Frontal cortex (tissue), 4 donors: ENCODE measurements around the gene GAR1. TPM values are rescaled to one million over a fixed set of nuclear protein-coding genes. Genes with fewer than 3 reads are reported as not detected.
A peak's percentile ranks its signal among the peaks of the same experiment; 100 is the strongest.
"Not testable (repeated sequence)": the region's sequence is repeated elsewhere in the genome, so short reads cannot be mapped to it uniquely, and the experiment has no call there.

Experiments used
- DNase-seq, 2 donors: peaks; one replicate each; pipeline ENCODE4 v3.0.0; 2012; ENCODE audit warnings: low spot score in 2 of 2
- FAIRE-seq: peaks from 2 replicates; lab custom pipeline; 2012; peaks lifted over from hg19 to GRCh38; lab: Jason Lieb, UNC
- total RNA-seq: library from RNA; depleted of rRNA; stranded (reverse); fragments of >200 nt; gene quantifications from one replicate; pipeline ENCODE4 v1.2.3, GENCODE V29; 2014
- donor health status: control.
- donor health status: control.
- donor health status: control.

GAR1 gene
- total RNA-seq, 1 donor from 2014 or later, result 3.7 TPM

DNA sequence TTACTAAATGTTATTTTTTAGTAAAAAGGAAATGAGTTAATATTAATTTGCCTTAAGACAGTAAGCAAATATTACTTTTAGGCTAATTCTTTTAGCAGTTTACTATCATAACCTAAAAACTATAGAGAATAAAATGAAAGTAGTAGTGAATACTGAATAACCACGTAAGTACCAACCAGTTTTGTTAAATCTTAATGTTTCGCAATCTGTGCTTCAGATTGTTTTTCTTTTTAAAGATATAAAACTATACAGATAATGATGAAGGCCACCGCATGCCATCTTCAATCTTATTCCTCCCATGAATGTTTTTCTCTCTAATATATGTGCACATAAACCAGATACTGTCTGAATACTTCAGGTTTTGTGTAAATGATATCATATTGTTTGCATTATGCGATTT, 18.2 kb downstream of the GAR1 start:
- DNase-seq (no peak), FAIRE-seq (no peak)

DNA sequence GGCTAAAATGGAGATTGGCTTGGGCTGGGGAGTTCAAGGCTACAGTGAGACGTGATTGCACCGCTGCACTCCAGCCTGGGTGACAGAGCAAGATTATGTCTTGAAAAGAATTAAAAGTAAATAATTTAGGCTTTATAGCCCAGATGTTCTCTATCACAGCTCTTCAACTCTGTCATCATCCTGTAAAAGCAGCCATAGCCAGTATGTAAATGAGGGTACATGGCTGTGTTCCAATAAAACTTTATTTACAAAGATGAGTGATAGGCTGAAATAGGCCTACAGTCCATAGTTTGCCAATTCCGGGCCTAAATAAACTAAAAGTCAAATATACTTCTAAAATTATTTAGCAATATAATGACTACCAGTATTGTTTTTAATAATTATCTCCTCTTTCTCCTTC, 21.4 kb downstream of the GAR1 start:
- DNase-seq, result no peak
- no peak for FAIRE-seq

DNA sequence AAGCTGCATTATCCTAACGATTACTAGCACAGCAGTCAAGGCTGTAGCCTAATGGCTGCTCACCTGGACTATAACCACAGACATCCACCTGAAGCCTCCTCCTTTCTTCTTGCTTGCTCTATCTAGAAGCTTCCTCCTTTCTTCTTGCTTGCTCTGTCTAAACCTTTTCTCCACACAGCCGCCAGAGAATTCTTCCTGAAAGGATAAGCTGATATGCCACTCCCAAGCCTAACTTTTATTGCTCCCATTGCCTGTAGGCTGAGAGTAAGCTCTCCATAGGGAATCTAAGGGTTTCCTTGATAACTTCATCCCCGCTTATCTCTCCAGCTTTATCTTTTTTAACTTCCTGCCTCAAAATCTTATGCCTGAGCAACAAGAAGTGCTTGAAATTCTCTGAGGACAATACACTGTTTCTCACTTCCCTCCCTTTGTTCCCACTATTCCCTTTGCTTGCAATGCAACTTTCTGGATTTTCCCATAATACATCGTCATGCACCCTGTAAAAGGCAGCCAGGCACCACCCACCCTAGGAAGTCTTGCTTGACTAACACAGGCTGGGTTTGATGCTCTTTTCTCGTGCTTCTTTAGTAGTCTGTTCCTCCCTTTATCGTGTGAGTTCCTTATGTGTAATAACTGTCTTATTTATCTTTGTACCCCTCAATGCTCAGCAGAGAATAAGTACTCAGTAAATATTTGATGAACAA, 31.0 kb downstream of the GAR1 start:
- FAIRE-seq, result no peak
- DNase-seq, result no peak

DNA sequence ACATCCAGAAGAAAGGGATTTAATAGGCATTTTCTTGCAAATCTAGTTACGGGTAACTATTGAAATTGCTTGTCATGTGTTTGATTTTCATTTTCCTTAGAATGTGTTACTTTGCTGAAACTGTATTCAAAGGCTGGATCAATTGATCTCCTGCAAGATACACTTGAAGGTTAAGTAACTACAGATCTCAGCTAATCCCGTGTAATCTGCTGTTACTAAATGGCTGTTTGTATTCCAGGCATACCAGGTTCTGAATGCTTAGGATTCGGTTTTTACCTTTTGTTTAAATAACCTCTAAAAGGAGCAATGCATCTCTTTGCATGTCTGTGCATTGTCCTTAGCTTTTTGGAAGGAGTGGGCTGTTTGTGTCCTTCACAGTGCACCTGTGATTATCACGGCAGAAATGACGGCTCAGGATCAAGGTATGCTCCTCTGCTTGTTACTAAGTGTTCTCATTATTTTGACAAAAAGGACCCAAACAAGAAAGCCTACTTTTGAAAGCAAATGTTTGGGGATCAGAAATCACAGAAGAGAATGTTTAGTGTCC, 32.4 kb downstream of the GAR1 start, which contains the start of gene LRIT3:
Gene LRIT3 (plus strand): TSS at position 212 of the 547 bp plus-strand sequence. CDS start 95 bp downstream, at position 307.
- DNase-seq (no peak), FAIRE-seq (no peak)

DNA sequence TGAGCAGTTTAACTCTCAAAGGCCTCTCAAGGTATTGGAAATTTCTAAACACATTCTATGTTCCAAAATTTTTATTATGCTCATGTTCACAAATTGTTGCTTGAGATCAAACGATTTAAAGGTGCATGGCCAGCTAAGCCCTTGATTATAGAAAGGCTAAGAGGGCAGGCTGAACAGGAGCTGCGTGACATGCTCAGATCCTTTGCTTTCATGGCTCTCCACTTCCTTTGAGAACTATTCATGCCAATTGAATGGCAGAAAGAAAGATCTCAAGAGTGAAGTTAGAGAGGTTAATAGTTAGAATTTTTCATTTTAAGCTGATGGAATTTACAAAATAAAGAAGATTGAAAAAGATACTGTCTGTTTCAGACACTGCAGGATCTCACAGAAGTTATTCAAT, 32.9 kb downstream of the GAR1 start:
- no peak for FAIRE-seq
- DNase-seq, result no peak

DNA sequence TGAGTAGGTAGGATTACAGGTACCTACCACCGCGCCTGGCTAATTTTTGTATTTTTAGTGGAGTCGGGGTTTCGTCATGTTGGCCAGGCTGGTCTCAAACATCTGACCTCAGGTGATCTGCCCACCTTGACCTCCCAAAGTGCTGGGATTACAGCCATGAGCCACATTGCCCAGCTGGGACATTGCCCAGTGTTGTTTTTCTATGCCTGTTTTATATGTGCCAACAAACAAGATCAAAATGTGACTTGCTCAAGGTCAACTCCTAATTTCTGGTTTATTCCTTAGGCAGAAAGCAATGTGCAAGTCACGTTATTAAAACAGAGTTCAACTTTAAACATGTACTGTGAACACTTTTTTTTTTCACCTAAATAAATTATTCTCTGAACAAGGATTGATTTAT, 35.0 kb downstream of the GAR1 start:
- FAIRE-seq (no peak), DNase-seq (no peak)

DNA sequence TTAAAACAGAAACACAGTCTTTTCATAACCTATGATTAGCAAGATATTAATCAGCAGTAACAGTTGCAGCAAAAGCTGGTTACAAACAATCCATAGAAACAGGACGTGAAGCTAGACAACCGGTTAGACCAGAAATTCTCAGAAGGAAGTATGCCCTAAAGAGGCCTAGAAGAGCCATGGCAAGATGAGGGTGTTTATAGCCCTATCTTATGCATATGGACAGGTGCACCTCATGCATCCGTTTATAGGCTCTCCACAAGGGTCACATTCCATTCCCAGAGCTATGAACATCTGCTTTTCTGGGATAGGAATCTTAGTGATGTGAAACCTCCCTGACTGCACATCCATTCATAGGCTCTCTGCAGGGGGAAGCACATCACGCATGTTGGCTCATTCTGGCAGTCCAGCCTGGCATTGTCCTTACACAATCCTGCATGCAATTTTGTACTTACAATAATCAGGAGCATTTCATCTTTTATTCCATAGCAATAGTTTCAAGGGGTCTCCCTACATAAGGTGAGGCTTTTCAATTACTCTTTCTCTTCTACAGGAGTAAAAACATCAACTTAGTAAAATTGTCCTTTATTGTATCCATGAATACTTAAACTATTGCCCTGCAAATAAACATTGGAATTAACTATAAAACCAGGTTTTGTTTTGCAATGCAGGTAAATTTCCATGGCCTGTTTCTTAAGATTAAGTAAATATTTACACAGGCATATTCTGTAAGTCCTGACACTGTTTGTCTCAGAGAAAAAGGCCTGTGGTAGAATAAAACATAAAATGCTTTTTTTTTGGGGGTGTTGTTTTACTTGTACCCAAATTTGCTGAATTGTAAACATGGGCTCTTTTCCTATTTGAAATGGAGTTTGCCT, 44.1 kb downstream of the GAR1 start:
- FAIRE-seq, result not testable (repeated sequence)

DNA sequence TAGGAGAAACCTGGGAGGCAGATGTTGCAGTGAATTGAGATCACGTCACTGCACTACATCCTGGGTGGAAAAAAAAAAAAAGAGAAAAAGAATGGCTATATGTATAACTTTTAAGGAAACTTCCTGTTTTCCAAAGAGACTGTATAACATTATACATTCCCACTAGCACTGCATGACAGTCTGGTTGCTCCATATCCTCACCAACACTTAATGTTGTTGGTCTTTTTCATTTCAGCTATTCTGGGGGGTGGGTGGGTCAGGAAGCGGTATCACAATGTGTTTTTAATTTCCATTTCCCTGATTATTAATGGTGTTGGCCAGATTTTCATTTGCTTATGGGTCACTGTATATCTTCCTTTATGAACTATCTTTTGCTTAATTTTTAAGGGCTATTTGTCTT, 45.7 kb downstream of the GAR1 start:
- DNase-seq, result no peak
- no peak for FAIRE-seq

More for the DNA sequence above, 44.1 kb downstream of the GAR1 start:
- not testable (repeated sequence) for DNase-seq

DNA sequence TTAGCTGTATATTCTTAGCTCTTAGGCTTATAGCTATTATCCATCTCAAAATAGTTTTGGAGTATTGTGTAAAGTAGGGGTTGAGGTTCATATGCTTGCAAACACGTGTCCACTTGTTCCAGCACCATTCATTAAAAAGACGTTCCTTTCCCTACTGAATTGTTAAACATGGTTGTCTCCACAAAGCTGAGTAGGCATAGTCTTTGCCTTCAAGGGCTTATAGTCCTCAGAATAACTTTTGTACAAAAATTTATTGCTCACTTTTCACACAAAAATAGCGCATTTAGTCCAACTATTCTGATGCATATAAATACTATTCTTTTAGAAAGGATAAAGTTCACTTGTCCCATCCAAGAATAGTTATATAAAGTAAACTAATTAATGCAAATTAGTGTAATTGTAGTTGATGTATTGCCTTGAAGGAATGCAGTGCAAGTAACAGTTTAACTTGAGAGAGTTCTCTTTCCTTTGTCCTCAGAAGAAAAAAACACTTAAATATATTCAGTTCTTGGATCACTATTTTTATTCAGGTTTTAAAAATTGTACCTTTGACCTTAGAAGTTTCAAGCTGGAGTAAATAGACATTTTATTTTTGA, 46.5 kb downstream of the GAR1 start:
- DNase-seq (no peak), FAIRE-seq (no peak)

DNA sequence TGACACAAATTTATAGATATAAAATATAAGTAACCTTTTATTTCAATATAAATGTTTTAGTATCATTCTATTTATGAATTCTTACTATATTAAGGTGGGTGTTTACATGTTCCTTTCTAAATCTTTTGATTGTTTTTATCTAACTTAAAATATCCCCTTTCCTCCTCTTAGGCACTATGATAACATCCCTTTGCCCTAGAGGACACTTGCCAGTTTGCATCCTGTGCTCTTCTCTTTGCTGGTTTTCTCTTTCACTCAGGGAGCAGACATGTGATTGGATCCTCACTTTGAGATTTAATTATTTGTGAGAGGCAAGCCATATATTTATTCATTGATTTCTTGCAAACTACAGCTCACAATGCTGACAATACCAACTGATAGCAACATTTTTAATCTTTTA, 48.6 kb downstream of the GAR1 start:
- DNase-seq, result no peak

DNA sequence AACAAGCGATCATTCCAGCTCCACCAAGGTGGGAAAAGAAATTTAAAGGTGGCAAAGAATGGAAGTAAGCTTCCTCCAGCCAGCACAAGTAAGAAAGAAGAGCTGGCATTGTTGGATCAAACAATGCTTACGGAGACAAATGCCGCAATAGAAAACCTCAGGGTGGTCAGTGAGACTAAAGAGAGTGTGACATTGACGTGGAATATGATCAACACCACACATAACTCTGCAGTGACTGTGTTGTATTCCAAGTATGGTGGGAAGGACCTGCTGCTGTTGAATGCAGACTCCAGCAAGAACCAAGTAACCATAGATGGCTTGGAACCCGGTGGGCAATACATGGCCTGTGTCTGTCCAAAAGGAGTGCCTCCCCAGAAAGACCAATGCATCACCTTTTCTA, 54.5 kb downstream of the GAR1 start:
- FAIRE-seq, result no peak
- no peak for DNase-seq

More for the DNA sequence above, 48.6 kb downstream of the GAR1 start:
- FAIRE-seq, result peak; percentile 28

DNA sequence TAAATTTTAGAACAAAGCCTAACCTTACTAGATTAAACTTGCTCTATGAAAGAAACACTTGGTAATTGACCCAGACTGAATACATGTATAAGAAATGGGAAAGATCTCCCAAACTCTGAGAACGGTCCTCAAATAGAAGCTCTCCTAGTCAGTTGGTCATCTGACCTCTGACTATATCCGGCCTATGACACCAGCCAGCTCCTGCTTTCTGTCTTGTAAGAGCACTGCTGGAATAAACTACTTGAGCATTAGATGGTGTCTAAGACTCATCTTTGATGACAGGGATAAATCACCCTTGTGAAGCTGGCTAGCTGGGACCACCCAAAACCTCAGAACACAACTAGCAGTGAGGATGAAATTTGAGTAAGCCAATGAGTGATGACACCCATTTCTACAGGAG, 56.5 kb downstream of the GAR1 start:
- DNase-seq, result no peak
- no peak for FAIRE-seq

DNA sequence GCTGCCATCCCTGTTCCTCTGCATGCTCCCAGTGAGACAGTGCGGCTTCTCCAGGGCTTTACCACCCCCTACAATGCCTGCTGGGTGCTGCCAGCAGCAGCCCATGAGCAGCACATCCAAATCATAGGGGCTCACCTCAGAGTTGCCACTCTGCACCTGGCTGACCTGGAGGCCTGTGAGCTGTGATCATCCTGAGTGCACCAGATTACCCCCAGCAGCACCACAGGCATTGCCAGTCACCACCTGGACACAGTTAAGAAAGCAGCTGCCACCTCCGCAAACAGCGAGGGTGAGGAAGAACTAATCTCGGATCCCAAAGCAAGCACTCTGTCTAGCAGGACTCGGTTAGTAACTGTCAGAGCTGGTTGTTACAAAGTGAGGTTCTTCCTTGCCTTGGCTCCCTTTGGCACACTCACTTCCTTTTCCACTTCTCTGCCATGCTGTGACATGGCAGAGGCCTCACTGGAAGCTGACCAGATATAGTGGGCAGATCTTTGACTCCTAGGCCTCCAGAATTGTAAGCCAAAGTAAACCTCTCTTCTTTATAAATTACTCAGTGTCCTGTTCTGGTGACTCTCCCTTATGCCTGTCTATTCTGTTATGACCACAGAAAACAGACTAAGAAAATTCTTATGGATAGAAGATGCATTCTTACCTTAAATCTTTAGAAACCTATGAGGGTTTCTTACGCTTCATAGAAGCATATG, 57.5 kb downstream of the GAR1 start:
- FAIRE-seq, result no peak
- no peak for DNase-seq

DNA sequence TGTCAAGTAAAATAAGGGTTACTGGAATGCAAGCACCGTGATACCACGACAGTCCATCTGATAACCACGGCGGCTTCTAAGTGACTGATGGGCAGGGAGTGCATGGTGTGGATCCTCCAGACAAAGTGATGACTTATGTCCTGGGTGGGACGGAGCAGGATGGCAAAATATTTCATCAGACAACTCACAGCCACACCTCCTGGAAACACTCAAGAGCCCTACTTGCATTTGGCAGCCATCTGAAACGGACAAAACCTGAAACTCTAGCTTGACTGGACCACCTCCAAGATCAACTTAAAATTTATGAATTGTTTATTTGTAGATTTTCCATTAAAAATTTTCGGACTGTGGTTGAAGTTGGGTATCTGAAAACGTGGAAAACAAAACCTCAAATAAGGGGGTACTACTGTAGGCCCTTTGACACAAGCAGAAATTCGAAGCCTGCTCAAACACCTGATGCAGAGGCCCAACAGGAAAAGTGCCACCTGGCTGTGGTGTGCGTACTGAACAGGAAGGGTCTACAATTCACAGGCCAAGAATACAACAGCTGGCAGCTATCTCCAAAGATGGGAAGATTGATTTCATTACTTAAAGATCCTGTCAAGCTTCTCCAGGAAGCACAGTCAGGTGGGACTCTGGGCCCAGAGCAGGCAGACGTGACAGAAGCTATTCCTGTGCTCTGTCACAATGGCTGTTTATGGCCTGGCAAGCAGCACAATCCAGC, 58.4 kb downstream of the GAR1 start:
- DNase-seq (no peak), FAIRE-seq (no peak)

Other genes with a start within 250 kb of the GAR1 start
- gene CASP6, start 112.3 kb upstream of the GAR1 start, total RNA-seq, result 22.4 TPM
- 24.5 TPM for gene PLA2G12A, start 85.7 kb upstream of the GAR1 start, total RNA-seq
- 4.5 TPM for gene CFI, start 13.8 kb upstream of the GAR1 start, total RNA-seq
- gene RRH, start 12.2 kb downstream of the GAR1 start, total RNA-seq, result 0.41 TPM
- not detected for gene LRIT3, start 32.3 kb downstream of the GAR1 start, total RNA-seq
- gene EGF, start 97.1 kb downstream of the GAR1 start, total RNA-seq, result under 0.01 TPM